DMS114 treated with DMSO at 0.1 percent for 48 hours (cell line): ENCODE measurements around the gene BPIFB3.
"Not testable (repeated sequence)": the region's sequence is repeated elsewhere in the genome, so short reads cannot be mapped to it uniquely, and the experiment has no call there.

ENCODE experiments used
- DNase-seq: peaks from one replicate; lab custom pipeline; 2025; ENCODE audit not compliant: unreplicated experiment; lab: John Stamatoyannopoulos, UW

BPIFB3 gene

DNA sequence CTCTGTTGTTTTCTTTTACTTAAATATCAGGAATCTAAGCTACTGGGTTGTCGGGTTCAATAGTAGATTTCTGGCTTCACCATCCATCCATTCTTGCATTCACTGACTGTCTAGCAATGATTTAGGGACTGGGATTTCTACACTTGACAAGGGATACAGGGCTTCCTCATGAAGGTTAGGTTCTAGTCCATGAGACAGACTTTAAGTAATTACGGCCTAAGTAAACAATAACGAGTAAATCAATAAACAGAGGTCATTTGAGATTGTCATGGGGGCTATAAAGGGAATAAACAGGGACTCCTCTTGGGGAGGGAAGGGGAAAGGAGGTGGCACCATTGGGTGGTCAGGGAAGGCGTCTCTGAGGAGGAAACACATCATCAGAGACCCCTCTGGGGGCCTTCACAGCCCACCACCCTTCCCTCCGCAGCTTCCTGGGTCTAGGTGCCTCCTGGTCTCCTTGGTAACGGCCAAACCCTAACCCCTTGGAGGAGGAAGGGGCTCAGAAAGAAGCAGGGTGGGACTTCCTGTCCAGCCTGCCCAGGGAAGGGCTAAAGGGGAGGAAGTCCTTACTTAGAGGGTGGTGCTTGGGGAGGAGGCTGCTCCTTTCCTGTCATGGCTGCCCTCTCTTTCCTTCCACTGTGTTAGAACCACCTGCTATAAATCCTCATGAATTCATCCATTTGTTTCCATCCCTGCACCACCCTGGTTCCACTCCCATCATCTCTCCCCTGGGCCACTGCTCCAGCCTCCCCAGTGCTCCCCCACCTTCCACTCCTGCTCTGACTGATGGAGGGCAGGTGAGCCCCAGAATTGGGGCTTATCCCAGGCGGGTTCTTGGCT is 59.1 kb downstream of the BPIFB3 start:
- DNase-seq, result no peak

DNA sequence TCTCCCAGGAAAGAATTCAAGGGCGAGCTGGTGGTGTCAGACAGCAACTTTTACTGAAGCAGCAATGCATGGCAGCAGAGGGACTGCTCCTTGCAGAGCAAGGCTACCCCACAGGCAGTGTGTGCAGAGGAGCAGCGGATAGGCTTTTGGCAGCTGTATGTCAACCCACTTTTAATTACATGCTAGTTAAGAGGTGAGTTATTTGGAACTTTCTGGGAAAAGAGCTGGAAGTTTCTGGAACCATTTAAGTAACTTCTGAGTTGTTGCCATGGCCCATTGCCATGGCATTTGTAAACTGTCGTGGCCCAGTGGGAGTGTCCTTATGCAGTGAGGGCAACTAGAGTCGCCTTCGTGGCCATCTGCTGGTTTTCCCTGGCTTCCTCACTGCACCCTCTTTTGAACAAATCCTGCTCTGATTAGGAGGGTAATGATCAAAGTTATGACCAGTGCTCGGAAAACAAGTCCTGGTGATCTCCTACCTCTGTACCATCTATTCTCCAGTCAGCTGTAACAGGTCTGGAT is 59.7 kb downstream of the BPIFB3 start:
- no peak for DNase-seq

DNA sequence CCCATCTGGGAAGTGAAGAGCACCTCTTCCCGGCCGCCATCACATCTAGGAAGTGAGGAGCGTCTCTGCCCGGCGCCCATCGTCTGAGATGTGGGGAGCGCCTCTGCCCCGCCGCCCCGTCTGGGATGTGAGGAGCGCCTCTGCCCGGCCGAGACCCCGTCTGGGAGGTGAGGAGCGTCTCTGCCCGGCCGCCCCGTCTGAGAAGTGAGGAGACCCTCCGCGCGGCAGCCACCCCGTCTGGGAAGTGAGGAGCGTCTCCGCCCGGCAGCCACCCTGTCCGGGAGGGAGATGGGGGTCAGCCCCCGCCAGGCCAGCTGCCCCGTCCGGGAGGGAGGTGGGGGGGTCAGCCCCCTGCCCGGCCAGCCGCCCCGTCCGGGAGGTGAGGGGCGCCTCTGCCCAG is 61.8 kb downstream of the BPIFB3 start:
- DNase-seq, result not testable (repeated sequence)

DNA sequence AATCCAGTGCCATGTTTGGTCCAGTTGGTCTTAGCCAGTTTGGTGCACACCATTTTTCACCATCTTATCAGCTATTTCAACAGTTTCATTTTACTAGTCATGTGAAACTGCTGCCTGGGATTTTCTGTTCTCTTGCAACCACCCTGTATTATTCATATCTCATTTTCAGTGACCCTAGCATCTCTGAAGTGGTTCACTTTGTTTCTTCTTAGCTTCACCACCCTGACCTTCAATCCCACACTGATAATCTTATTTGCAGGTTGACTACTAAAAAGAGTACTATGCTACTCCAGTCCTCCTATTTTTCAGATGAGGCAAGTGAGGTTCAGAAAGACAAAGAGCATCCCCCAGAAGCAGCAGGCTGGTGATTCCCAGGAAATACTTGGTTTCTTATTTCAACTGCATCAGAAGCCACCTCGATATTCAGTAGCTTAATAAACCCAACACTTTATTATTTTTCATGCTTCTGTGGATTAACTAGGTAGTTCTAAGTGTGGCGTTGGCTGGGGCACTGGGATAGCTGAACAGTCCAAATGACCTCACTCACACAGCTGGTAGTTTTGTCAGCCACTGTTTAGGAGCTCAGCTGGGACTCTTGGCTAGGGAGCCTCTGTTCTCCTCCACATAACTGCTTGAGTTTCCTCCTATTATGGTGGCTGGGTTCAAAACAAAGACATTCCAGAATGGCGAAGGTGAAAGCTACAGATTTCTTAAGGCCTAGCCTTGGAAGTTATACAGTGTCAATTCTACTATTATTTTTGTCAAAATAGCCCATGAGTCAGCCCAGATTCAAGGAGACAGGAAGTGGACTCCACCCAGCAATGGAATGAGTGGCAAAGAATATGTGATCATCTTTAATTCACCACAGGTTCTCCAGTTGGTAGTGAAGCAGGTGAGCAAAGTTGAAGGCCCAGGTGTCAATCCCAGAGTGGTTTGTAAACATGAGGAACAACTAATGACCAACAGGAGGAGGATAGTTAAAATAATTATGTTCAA is 66.3 kb downstream of the BPIFB3 start:
- DNase-seq, result no peak

DNA sequence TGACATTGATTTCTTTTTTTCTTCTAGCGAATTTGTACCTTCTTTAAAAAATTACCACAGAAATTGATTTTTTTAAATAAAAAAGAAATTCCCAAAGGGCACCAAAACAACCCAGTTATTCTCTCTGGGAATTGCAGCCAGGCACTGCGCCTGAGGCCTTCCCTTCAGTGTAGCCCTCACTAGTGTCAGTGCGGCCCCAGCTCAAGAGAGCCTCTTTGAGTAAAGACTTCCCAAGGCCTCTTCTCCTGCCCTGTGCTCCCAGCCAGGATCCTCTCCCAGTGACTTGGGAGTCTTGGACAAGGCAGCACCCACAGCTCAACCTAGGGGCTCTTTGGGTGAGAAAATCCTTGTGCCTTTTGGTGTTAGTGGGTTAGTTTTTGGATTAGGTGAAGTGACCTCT is 67.2 kb downstream of the BPIFB3 start:
- DNase-seq, result no peak

DNA sequence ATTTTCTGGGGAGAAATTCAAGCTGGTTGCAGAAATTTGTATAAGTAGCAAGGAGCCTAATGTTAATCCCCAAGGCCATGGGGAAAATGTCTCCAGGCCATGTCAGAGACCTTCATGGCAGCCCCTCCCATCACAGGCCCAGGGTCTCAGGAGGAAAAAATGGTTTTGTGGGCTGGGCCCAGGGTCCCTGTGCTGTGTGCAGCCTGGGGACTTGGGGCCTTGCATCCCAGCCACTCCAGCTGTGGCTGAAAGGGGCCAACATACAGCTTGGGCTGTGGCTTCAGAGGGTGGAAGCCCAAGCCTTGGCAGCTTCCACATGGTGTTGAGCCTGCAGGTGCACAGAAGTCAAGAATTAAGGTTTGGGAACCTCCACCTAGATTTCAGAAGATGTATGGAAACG is 68.6 kb downstream of the BPIFB3 start:
- not testable (repeated sequence) for DNase-seq
